Progenitor cell of endocrine pancreas (in vitro differentiated cells): Measurements from ENCODE around the gene IRF9. TPM values are rescaled to one million over a fixed set of nuclear protein-coding genes. Genes with fewer than 3 reads are reported as not detected.

ENCODE experiments used
- DNase-seq: peaks from one replicate; pipeline ENCODE4 v3.0.0; 2021; ENCODE audit warnings: low spot score; ENCODE audit not compliant: unreplicated experiment
- H3K27ac Mint-ChIP-seq: 2 replicates; pipeline ENCODE4 v1.8.0; 2021; ENCODE audit warnings: mild to moderate bottlenecking, moderate library complexity, mixed read lengths
- H3K27me3 Mint-ChIP-seq: 2 replicates; pipeline ENCODE4 v1.8.0; 2021; ENCODE audit warnings: mixed read lengths
- H3K36me3 Mint-ChIP-seq: 2 replicates; pipeline ENCODE4 v1.8.0; 2022; ENCODE audit warnings: mixed read lengths; ENCODE audit not compliant: insufficient read depth
- H3K4me1 Mint-ChIP-seq: 2 replicates; pipeline ENCODE4 v1.8.0; 2021; ENCODE audit warnings: low read depth, mixed read lengths
- H3K4me3 Mint-ChIP-seq: 2 replicates; pipeline ENCODE4 v1.8.0; 2021; ENCODE audit warnings: low read depth, mild to moderate bottlenecking, moderate library complexity, mixed read lengths
- H3K9me3 Mint-ChIP-seq: 2 replicates; pipeline ENCODE4 v1.8.0; 2021; ENCODE audit warnings: low read depth, mixed read lengths
- CTCF ChIP-seq: fragments of 200-600 bp; sonication (generic); IDR thresholded peaks from one replicate; pipeline ENCODE4 v1.5.0; 2021; ENCODE audit warnings: antibody characterized with exemption, mild to moderate bottlenecking; ENCODE audit not compliant: unreplicated experiment
- total RNA-seq: library from RNA; stranded (reverse); gene quantifications from 2 replicates; pipeline ENCODE4 v1.2.1, GENCODE V29; 2021

The IRF9 gene
- total RNA-seq, 1 donor from 2014 or later: 57.4 TPM

- no peak overlapping the region for H3K4me3 Mint-ChIP-seq
- no peak for DNase-seq
- no peak for TF ChIP-seq CTCF
- H3K9me3 Mint-ChIP-seq: no peaks in the 10 kb centered on the region
- no peaks in the 10 kb centered on the region for H3K27me3 Mint-ChIP-seq
- peak overlapping the region; percentile 73 for H3K27ac Mint-ChIP-seq
- peaks cover 21% of the 10 kb centered on the region for H3K36me3 Mint-ChIP-seq
- H3K4me1 Mint-ChIP-seq: peaks cover 5% of the 10 kb centered on the region
Observed at GRCh38 chr14:24167469-24168114, 6.5 kb downstream of the IRF9 start.

GRCh38 chr14:24171422-24172260 is 10.6 kb downstream of the IRF9 start, which contains the start of gene REC8:
Gene REC8 (plus strand): TSS chr14:24172080. CDS start chr14:24172553, 473 bp downstream.
- Mint-ChIP-seq H3K27ac (peak within 1 kb of the TSS; percentile 96), H3K9me3 (no peaks in the 10 kb centered on the region), H3K27me3 (no peaks in the 10 kb centered on the region), H3K4me1 (peaks cover 19% of the 10 kb centered on the region), H3K4me3 (peak within 1 kb of the TSS; percentile 89), H3K36me3 (peaks cover 25% of the 10 kb centered on the region)
- DNase-seq: peak; percentile 96
- TF ChIP-seq CTCF: no peak

GRCh38 chr14:24172261-24172860 is 11.3 kb downstream of the IRF9 start:
- H3K4me3 Mint-ChIP-seq: peak overlapping the region; percentile 89
- no peaks in the 10 kb centered on the region for H3K27me3 Mint-ChIP-seq
- peak overlapping the region; percentile 96 for H3K27ac Mint-ChIP-seq
- no peak for DNase-seq
- peaks cover 22% of the 10 kb centered on the region for H3K4me1 Mint-ChIP-seq
- peaks cover 27% of the 10 kb centered on the region for H3K36me3 Mint-ChIP-seq
- TF ChIP-seq CTCF: no peak
- H3K9me3 Mint-ChIP-seq: no peaks in the 10 kb centered on the region

GRCh38 chr14:24172871-24173281 is 11.8 kb downstream of the IRF9 start:
- peaks cover 22% of the 10 kb centered on the region for H3K4me1 Mint-ChIP-seq
- DNase-seq: no peak
- H3K27ac Mint-ChIP-seq: peak overlapping the region; percentile 94
- H3K27me3 Mint-ChIP-seq: no peaks in the 10 kb centered on the region
- H3K36me3 Mint-ChIP-seq: peaks cover 25% of the 10 kb centered on the region
- peak overlapping the region; percentile 89 for H3K4me3 Mint-ChIP-seq
- no peak for TF ChIP-seq CTCF
- H3K9me3 Mint-ChIP-seq: no peaks in the 10 kb centered on the region

- Mint-ChIP-seq H3K27ac (no peak overlapping the region), H3K36me3 (peaks cover 37% of the 10 kb centered on the region)
- no peak for TF ChIP-seq CTCF
Observed at GRCh38 chr14:24176599-24176998, 15.5 kb downstream of the IRF9 start.

More at GRCh38 chr14:24176599-24176998, 15.5 kb downstream of the IRF9 start:
- peaks cover 20% of the 10 kb centered on the region for H3K4me1 Mint-ChIP-seq
- DNase-seq: no peak
- H3K9me3 Mint-ChIP-seq: no peaks in the 10 kb centered on the region
- no peaks in the 10 kb centered on the region for H3K27me3 Mint-ChIP-seq
- H3K4me3 Mint-ChIP-seq: no peak overlapping the region
